HS-27A (cell line): ENCODE results near the gene SYF2.
A peak's percentile ranks its signal among the peaks of the same experiment; 100 is the strongest.

Experiments
- DNase-seq: peaks from one replicate; pipeline ENCODE4 v3.0.0-alpha.2; 2012; ENCODE audit warnings: low read depth, missing footprints

SYF2 gene

GRCh38 chr1:25183126-25183980 is 48.9 kb downstream of the SYF2 start:
- no peak for DNase-seq

- DNase-seq: peak; percentile 27
Measured at GRCh38 chr1:25182629-25183028, 49.7 kb downstream of the SYF2 start.

GRCh38 chr1:25180996-25181395 is 51.3 kb downstream of the SYF2 start:
- DNase-seq: no peak

GRCh38 chr1:25178917-25179561 is 53.3 kb downstream of the SYF2 start:
- DNase-seq: no peak

- no peak for DNase-seq
Measured at GRCh38 chr1:25174730-25175612, 57.3 kb downstream of the SYF2 start.

GRCh38 chr1:25174363-25174729 is 58.0 kb downstream of the SYF2 start:
- no peak for DNase-seq

- DNase-seq: no peak
Measured at GRCh38 chr1:25173809-25174340, 58.4 kb downstream of the SYF2 start.
